Esophagus squamous epithelium (tissue), 4 donors: ENCODE results near the gene SLC12A7.

Experiments
- CTCF ChIP-seq, 6 experiments: fragments of 450-650 bp in 4 of 6; fragments of 200-600 bp in 2 of 6; sonication (generic) in 2 of 6; IDR thresholded peaks; one replicate each; pipeline ENCODE4 v1.5.1; 2016 to 2019; ENCODE audit warnings: antibody characterized with exemption in 6 of 6, mild to moderate bottlenecking in 4 of 6, moderate library complexity in 4 of 6
- POLR2A ChIP-seq, 4 donors: fragments of 450-650 bp; IDR thresholded peaks; one replicate each; pipeline ENCODE4 v1.6.1; 2017; ENCODE audit warnings: antibody characterized with exemption in 4 of 4, mild to moderate bottlenecking in 4 of 4, moderate library complexity in 3 of 4

- TF ChIP-seq POLR2A (IDR thresholded peaks at IDR 0.05) (no peak), CTCF (IDR thresholded peaks at IDR 0.05) (no peak)
Observed at GRCh38 chr5:1103505-1104326, 8.1 kb downstream of the SLC12A7 start.
